HG03571 (cell line): ENCODE data around the gene NOS1.
"Not testable (repeated sequence)": the region's sequence is repeated elsewhere in the genome, so short reads cannot be mapped to it uniquely, and the experiment has no call there.

ENCODE experiments used
- ATAC-seq: cut with Tn5 transposase; IDR thresholded peaks from one replicate; pipeline ENCODE4 v1.9.1; 2021; ENCODE audit not compliant: unreplicated experiment

NOS1 gene

GRCh38 chr12:117273091-117273490 lies 88.3 kb downstream of the NOS1 start:
- no peak for ATAC-seq

GRCh38 chr12:117272690-117273089 lies 88.7 kb downstream of the NOS1 start:
- no peak for ATAC-seq

GRCh38 chr12:117262749-117263148 lies 98.7 kb downstream of the NOS1 start:
- ATAC-seq = no peak

GRCh38 chr12:117261247-117261646 lies 100.2 kb downstream of the NOS1 start:
- ATAC-seq = no peak

- no peak for ATAC-seq
Observed at GRCh38 chr12:117255386-117255785, 106.0 kb downstream of the NOS1 start.

GRCh38 chr12:117243488-117243887 lies 117.9 kb downstream of the NOS1 start:
- no peak for ATAC-seq

- ATAC-seq = no peak
Observed at GRCh38 chr12:117241697-117242096, 119.7 kb downstream of the NOS1 start.

- no peak for ATAC-seq
Observed at GRCh38 chr12:117240081-117240755, 121.2 kb downstream of the NOS1 start.

- no peak for ATAC-seq
Observed at GRCh38 chr12:117236456-117237001, 124.9 kb downstream of the NOS1 start.

- no peak for ATAC-seq
Observed at GRCh38 chr12:117235261-117235660, 126.2 kb downstream of the NOS1 start.

GRCh38 chr12:117234441-117234840 lies 127.0 kb downstream of the NOS1 start:
- no peak for ATAC-seq

- no peak for ATAC-seq
Observed at GRCh38 chr12:117231750-117232149, 129.7 kb downstream of the NOS1 start.

GRCh38 chr12:117228239-117228638 lies 133.2 kb downstream of the NOS1 start:
- no peak for ATAC-seq

GRCh38 chr12:117227000-117227653 lies 134.3 kb downstream of the NOS1 start:
- no peak for ATAC-seq

- no peak for ATAC-seq
Observed at GRCh38 chr12:117226505-117226904, 134.9 kb downstream of the NOS1 start.

- ATAC-seq = no peak
Observed at GRCh38 chr12:117225179-117225578, 136.2 kb downstream of the NOS1 start.

- not testable (repeated sequence) for ATAC-seq
Observed at GRCh38 chr12:117220947-117221346, 140.5 kb downstream of the NOS1 start.

GRCh38 chr12:117218149-117218548 lies 143.3 kb downstream of the NOS1 start:
- ATAC-seq = no peak

- ATAC-seq = no peak
Observed at GRCh38 chr12:117216686-117217085, 144.7 kb downstream of the NOS1 start.

GRCh38 chr12:117214797-117215196 lies 146.6 kb downstream of the NOS1 start:
- no peak for ATAC-seq

GRCh38 chr12:117213295-117213808 lies 148.1 kb downstream of the NOS1 start:
- ATAC-seq = no peak

- ATAC-seq = no peak
Observed at GRCh38 chr12:117212563-117213190, 148.7 kb downstream of the NOS1 start.
